Pulmonary artery endothelial cell (primary cell): ENCODE measurements around the gene PDE4D. TPM values are rescaled to one million over a fixed set of nuclear protein-coding genes. Genes with fewer than 3 reads are reported as not detected.
A peak's percentile ranks its signal among the peaks of the same experiment; 100 is the strongest.
"Not testable (repeated sequence)": the region's sequence is repeated elsewhere in the genome, so short reads cannot be mapped to it uniquely, and the experiment has no call there.

Source experiments
- DNase-seq: peaks from one replicate; pipeline ENCODE4 v3.0.0-alpha.2; 2011; ENCODE audit warnings: low read depth, low spot score
- total RNA-seq: library from RNA; depleted of rRNA; stranded (reverse); fragments of >200 nt; gene quantifications from 2 replicates; pipeline ENCODE4 v1.2.3, GENCODE V29; 2014

PDE4D gene
- total RNA-seq, 1 donor from 2014 or later, result 22.4 TPM

DNA sequence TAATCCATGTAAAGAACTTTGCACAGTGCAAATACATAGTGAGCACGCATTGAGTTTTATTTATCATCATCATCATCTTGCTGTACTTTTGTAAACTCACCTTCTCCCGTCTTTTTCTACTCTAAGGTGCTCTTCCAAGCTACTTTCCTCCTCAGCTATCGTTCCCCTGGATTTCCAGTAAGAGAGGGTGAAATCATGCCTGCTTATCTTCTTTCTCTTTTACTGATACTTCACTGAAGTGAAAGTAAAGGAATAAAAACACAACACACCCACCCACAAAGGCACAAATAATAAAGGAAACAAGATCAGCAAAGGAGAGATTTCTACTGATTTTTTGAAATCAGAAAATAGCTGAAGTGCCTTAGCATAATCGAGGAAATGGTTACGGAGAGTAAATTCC lies 800.8 kb downstream of the PDE4D start:
- no peak for DNase-seq

DNA sequence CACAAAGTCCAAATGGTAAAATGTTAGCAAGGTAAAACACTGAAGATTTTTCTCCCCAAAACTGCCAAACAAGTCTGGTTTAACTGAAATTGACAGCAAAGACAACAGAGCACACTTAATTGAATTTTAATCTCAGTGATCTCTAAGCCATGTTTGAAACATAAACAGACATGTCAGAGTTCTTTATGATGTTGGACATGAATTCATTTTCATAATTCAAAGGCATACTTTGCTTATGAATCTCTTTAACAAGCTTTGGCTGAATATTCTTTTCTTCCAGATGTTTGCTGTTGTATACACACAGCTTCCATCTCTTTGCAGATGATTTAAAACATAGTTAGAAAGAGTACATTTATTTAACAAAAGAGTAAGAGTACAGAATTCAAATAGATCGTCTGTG lies 801.6 kb downstream of the PDE4D start:
- DNase-seq, result no peak

DNA sequence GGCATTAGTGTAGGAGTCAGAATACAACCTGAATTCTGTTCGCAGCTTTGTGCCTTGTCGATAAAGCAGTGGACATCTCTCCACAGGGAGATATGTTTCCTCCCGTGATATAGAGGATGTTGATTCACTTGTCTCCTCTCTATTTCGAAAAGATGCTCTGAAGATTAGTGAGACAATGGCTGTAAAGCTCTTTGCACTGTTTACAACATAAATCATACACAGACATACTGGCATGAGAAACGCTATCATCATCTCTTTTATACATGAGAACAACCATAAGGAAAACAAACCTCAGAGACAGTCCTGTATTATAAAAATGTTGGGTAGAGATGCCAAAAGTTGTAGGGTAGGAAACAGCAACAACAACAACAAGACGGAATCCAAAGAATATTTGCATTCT lies 803.2 kb downstream of the PDE4D start:
- no peak for DNase-seq

DNA sequence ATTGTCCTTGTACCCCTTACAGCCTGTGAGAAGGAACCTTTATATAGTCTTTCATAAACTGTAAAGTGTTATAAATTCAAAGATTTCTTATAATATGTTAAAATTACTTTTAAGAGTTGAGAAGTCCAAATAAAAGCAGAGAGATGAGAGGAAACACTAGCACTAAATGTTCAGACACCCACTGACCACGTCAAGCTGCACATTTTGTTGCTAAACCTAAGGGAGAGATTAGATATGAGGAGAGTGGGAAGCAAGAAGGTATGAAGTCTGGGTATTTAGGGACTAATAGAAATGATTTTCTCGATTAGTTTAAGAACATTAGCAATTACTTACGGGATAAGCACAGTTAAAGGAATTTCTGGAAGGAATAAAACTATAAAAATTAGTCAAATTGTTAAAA lies 803.8 kb downstream of the PDE4D start:
- no peak for DNase-seq

DNA sequence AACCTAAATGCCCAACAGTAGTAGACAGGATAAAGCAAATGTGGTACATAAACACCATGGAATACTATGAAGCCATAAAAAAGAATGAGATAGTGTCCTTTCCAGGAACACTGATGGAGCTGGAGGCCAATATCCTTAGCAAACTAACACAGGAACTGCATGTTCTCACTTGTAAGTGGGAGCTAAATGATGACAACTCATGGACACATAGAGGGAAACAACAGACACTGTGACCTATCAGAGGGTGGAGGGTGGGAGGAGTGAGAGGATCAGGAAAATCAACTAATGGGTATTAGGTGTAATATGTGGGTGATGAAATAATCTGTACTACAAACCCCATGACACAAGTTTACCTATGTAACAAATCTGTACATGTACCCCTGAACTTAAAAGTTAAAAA lies 805.0 kb downstream of the PDE4D start:
- no peak for DNase-seq

DNA sequence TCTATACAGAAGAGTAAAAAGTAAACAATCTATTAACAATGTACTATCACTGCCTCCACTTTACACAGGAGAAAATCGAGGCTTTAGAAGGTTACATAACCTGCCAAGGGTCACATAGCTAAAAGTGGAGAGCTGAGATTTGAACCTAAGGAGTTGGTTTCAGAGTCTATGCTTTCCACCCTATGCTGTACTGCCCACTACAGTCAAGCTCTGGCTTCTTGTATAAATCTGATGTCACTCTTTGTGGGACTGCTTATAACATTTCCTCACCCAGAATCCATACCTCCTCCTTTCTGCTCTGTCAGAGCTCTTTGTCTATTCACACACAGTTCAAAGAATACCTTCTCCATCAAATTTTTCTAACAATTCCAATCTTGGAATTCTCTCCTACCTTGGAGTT lies 807.5 kb downstream of the PDE4D start:
- DNase-seq, result no peak

DNA sequence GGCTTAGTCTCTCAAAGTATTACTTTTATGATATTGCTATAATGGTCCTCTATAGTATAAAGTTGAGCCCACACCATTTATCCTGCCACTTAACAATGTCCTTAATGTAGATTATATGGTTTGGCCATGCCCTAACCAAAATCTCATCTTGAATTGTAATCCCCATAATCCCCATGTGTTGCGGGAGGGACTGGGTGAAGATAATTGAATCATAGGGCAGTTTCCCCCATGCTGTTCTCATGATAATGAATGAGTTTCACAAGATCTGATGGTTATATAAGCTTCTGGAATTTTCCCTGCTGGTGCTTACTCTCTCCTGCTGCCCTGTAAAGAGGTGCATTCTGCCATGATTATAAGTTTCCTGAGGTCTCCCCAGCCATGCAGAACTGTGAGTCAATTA lies 811.8 kb downstream of the PDE4D start:
- DNase-seq, result no peak

DNA sequence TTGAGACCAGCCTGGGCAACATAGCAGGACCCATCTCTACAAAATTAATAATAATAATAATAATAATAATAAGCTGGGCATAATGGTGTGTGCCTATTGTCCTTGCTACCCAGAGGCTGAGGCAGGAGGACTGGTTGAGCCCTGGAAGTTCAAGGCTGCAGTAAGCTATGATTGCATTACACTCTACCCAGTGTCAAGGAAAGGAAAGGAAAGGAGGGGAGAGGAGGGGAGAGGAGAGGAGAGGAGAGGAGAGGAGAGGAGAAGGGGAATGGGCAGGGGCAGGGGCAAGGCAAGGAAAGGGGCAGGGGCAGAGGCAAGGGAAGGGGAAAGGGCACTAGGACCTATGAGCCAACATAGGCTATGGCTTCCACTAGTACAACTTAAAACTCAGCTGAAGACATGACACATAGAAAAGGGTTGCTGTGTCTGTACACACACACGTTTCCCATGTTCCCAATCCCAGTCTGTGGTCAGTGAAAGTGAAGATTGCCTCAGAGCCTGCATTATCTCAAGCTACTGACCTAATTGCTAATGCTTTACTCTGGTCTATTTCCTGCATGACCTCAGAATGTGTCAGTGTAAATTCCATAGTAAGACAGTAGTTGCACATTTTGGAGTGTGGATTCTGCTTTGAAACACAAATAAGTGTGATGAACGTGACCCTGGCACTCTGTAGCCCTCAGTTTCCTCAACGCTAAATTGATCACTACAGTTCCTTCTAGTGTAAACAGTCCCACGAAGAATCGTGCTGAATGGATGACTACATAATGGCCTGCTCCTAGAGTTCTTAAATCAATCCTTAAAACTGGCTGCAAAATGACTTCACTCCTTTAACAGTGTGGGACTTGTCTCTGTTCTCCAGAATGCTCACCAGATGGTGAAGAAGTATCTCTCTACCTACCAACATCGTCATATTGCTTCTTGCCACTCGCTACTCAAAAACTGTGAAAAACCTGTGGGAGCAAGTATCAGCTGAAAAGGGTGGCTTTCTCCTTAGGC lies 813.6 kb downstream of the PDE4D start:
- no peak for DNase-seq

DNA sequence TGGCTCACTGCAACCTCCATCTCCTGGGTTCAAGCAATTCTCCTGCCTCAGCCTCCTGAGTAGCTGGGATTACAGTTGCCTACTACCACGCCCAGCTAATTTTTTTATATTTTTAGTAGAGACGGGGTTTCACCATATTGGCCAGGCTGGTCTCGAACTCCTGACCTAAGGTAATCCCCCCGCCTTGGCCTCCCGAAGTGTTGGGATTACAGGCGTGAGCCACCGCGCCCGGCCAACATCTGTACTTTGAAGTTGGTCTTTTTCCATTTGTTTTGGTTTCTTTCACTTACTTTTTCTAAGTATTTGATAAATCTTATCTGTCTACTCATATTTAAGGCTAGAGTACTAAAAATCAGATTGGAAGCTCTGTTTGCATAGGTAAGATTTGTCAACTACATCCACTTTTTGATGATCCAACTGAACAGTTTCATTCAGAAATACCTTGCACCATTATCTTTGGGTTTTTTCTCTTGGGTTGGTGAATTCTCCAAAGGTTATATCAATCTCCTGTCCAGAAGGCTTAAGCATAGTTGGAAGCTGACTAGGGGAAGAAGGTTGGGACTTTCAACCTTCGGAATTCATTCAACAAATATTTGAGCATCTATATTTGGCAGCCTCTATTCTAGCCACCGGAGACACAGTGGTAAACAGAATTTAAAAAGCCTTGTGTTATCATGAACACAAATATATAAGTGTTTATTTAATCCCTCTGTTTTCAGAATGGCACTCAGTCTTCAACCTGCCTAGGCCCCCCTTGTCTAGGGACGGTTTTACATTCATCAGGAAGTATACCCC lies 821.6 kb downstream of the PDE4D start:
- DNase-seq, result no peak

DNA sequence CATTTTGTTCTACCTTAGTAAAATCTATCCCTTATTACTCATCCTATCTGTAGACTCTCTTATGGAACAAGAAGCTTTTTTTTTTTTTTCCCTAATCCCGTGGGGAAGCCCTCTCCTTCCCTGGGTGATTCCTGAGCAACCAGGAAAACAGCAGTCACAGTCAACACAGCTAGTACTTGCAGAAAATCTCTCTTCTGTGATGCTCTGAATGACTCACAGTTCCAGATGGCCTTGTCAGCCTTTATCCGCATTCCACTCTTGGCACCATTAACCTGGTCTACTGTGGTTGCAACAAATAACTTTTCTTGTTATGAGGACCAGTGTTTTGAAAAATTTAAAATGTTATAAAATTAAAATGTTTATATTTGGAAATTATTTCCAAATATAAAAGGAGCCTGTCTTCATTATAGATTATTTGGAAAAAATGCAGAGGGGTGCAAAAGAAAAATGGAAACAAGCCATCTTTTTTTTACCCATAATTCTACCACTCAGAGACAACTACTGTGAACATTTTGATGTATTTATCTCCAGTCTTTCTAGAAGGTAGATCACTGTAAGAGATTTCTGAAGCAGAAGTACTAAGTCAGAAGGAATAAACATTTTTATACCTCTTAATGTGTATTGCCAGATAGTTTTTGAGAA lies 824.0 kb downstream of the PDE4D start:
- DNase-seq, result peak; percentile 24

DNA sequence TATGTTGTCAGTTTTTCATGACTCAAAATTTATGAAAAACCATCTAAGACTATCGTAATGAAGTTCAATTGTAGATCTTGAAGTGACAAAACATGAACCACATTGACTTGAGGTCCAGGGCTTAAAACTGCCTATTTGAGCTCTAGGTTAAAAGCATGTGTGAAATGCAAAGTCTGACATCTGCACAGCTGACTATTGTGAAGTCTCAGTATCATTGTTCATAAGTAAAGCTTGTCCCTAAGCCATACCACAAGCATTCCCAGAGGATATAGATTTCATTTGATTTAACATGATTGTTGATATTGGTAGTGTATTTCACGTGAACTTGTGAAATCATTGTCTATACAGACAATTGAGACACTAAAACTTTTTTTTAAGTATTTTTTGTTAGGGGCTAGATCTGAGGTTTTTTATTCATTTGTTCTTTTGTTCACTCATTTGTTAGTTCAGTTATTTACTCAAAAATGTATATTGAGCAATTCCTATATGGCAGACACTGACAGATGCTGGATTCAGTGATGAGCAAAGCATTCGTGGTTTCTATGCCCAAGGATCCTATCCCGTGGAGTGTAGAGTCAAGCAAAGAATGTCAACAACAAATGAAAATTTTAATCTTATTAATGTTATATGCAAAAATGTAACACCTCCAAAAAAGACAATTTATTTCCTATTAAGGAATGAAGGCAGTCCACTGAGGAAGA lies 825.4 kb downstream of the PDE4D start:
- DNase-seq, result no peak

DNA sequence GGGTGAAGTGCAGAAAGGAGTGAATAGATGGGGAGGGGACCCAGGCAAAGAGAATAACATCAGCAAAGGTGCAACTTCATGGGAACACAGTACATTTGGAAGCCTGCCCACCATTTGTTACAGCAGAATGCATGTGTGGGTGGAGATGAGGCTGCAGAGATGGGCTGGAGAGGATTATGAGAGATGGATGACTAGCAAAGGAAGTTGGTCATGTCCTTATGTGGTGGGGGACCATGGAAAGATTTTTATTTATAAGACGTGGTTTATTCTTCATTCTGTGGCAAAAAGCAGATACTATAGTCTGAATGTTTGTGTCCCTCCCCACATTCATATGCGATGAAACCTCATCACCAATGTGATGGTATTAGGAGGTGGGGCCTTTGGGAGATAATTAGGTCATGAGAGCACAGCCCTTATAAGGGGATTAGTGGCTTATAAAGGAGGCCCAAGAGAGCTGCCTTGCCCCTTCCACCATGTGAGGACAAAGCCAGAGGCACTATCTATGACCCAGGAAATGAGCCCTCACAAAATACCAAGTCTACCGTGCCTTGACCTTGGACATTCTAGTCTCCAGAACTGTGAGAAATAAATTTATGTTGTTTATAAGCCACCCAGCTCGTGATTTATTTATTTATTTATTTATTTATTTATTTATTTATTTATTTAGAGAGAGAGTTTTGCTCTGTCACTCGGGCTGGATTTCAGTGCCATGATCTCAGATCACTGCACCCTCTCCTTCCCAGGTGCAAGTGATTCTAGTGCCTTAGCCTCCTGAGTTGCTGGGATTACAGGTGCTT lies 827.0 kb downstream of the PDE4D start:
- no peak for DNase-seq

DNA sequence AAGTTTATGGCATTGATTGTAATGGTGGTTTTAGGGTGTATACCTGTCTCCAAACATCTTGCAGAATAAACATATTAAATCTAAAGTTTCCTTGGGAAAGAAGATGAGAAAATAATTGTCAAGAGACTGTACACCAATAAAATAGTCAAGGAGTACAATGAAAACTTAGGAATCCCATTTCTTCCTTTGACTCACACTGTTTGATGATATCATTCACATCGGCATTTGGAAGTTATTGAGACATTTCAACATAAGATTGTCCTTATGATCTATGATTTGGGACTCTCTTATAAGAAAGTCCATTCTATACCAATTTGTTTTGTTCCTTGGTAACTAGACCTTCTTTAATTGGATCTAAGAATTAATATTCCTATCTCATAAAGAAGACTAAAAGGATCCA lies 828.0 kb downstream of the PDE4D start:
- DNase-seq, result no peak

DNA sequence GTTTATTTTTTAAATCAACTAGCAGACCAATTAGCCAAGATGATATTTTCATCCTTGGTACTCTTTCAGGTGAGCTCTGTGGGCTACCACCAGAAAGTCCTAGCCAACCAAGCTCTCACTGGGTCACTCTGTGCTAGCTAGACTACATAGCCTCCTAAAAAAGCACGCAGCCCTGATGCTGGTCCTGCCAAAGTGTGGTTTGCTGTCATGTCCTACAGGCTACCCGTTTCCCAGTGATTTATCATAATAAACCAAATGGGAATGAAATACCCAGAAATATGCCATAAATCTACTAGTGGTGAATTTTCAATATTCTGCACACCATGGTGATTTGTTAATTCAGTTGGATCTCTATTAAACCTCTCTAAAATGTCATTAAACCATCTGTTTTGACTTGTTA lies 829.2 kb downstream of the PDE4D start:
- DNase-seq, result no peak

DNA sequence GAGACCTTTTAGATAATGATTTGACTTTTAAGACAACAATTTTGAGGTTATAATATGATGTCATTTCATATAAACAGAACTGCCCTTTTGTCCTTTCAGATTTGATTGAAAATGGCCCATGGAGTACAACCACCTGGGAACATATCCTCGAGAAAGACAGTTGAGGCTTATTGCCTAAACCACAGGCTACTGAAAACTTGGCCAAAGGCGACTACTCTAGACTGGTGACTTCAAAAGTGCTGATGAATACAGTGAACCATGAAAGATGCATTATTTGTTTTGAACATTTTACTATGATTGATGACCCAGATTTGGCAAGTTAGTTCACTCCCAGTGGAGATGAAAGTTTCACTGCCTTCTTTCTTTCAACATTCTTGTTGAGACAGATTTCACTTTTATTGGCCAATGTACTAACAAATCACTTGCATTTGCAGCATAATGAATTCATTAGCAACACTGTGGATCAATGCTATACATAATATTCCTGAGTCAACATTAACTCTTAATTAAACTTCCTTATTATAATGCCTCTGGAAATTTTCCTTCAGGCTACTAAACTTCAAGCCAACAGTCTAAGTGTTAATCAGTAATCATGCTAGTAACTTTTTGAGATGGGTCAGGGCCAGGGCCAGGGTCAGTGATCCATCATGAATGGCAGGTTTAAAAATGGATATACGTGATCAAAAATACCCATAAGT lies 830.4 kb downstream of the PDE4D start:
- no peak for DNase-seq

DNA sequence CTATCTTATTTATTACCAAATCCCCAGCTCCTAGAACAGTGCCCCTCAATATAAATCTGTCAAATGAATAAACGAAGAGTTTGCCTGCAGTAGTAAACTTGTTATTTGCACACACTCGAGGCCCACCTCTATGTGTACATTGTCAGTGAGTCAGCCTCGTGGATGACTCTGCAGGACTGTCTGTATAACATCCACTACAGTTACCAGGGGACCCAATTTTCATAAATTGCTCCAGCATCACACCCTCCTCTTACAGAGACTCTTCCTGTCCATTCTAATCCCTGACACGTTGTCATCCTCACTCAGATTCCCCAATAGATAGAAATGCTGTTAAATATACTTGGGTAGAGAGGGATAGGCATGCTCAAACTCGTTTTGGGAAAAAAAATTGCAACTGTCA lies 832.1 kb downstream of the PDE4D start:
- DNase-seq, result no peak

DNA sequence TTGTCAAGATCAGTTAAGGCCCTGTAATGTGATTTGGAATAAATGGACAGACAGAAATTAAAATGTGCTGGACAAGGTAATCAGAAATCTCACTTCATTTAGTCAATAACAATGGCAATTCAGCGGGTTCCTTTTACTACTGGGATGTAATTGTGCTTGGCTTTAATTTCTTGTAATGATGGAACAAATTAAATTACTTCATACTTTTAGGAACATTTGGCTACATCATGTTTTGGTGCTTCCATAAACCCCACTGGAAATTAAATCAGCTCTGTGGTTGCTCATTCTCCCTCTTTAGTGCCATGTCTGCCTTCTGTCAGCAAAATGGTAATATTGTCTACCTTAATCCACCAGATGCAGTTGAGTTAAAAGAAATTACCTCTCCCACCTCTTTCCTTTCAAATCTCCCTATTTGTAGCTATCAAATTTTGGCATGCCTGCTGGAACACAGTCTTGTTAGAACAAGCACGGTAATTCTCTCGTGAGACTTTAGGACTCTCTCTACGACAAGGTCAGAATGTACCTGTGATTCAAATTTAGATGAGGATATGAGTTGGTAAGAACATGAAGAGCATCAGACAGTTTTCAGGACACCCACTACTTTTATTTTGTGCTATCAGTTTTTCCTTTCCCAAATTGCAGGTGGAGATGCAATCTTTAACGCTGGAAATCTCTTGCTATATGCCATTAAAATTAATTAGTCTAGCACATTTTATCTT lies 834.4 kb downstream of the PDE4D start:
- no peak for DNase-seq

DNA sequence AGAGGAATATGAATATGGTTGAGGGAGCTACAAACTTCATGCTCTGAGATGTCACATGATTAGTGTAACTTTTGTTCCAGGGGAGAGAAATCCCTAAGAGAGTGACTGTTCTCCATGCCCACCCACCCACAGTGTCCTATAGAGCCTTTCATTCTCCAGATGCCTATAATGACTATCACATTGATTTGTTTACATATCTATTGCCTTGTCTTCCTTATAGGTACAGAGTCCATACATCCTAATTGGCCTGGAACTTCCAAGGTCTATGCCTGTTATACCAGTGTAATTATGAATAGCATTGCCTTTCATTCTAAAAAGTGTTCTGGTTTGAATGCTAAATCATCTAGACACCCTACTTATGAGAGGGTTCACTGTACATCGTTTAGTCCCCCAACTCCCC lies 835.3 kb downstream of the PDE4D start:
- DNase-seq, result no peak

DNA sequence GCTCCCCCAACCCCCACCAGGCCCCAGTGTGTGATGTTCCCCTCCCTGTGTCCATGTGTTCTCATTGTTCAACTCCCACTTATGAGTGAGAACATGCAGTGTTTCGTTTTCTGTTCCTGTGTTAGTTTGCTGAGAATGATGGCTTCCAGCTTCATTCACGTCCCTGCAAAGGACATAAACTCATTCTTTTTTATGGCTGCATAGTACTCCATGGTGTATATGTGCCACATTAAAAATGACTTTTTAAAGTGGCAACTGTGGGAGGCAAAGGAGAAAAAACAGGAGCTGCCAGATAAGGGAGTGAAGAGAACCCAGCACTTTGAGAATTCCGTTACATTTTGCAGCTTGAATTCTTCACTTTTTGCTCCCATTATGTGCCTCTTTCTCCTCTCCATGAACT lies 836.9 kb downstream of the PDE4D start:
- not testable (repeated sequence) for DNase-seq
